ENCODE measurements around the gene FTCD. TPM values are rescaled to one million over a fixed set of nuclear protein-coding genes. Genes with fewer than 3 reads are reported as not detected.

The FTCD gene
- total RNA-seq, 2 experiments from 2014 or later: 0.37 to 0.50 TPM

GRCh38 chr21:46160657-46160906, 5.2 kb upstream of the FTCD start:
- Mint-ChIP-seq H3K4me1 (ENCODE audit: low read depth) (no peaks in the 10 kb centered on the region), H3K36me3 (ENCODE audit: low read depth) (peaks cover 2% of the 10 kb centered on the region), H3K27me3 (ENCODE audit: low read depth) (no peaks in the 10 kb centered on the region), H3K4me3 (no peak overlapping the region), H3K27ac (no peak overlapping the region), H3K9me3 (ENCODE audit: insufficient read depth) (no peaks in the 10 kb centered on the region)
- CTCF ChIA-PET: interaction anchor here (1.3 kb wide), 1 partner anchor 17 kb away, joined by 5 read pairs; no protein-coding TSS in a partner anchor
- POLR2A ChIA-PET: no interaction called here
- DNase-seq (no peak), ATAC-seq (peak; percentile 14)

GRCh38 chr21:46159841-46160656, 4.7 kb upstream of the FTCD start:
- peaks cover 2% of the 10 kb centered on the region for H3K36me3 Mint-ChIP-seq (ENCODE audit: low read depth)
- ATAC-seq (peak; percentile 50), DNase-seq (no peak)
- no peak overlapping the region for H3K27ac Mint-ChIP-seq
- POLR2A ChIA-PET: no interaction called here
- H3K27me3 Mint-ChIP-seq (ENCODE audit: low read depth): no peaks in the 10 kb centered on the region
- CTCF ChIA-PET: interaction anchor here (1.3 kb wide), 1 partner anchor 16 kb away, joined by 5 read pairs; no protein-coding TSS in a partner anchor
- no peak overlapping the region for H3K4me3 Mint-ChIP-seq
- H3K4me1 Mint-ChIP-seq (ENCODE audit: low read depth): no peaks in the 10 kb centered on the region
- no peaks in the 10 kb centered on the region for H3K9me3 Mint-ChIP-seq (ENCODE audit: insufficient read depth)

GRCh38 chr21:46159390-46159789, 4.0 kb upstream of the FTCD start:
- Mint-ChIP-seq H3K36me3 (ENCODE audit: low read depth) (peaks cover 2% of the 10 kb centered on the region), H3K9me3 (ENCODE audit: insufficient read depth) (no peaks in the 10 kb centered on the region), H3K4me3 (no peak overlapping the region), H3K4me1 (ENCODE audit: low read depth) (no peaks in the 10 kb centered on the region), H3K27me3 (ENCODE audit: low read depth) (no peaks in the 10 kb centered on the region), H3K27ac (no peak overlapping the region)
- DNase-seq: no peak
- ATAC-seq: no peak
- ChIA-PET POLR2A (no interaction called here), CTCF (interaction anchor here (1.3 kb wide), 1 partner anchor 16 kb away, joined by 5 read pairs; no protein-coding TSS in a partner anchor)

GRCh38 chr21:46158666-46159300, 3.4 kb upstream of the FTCD start:
- H3K27me3 Mint-ChIP-seq (ENCODE audit: low read depth): no peaks in the 10 kb centered on the region
- POLR2A ChIA-PET: no interaction called here
- no peaks in the 10 kb centered on the region for H3K4me1 Mint-ChIP-seq (ENCODE audit: low read depth)
- no peak overlapping the region for H3K27ac Mint-ChIP-seq
- no peak for ATAC-seq
- CTCF ChIA-PET: no interaction called here
- no peak overlapping the region for H3K4me3 Mint-ChIP-seq
- peaks cover 2% of the 10 kb centered on the region for H3K36me3 Mint-ChIP-seq (ENCODE audit: low read depth)
- DNase-seq: no peak
- no peaks in the 10 kb centered on the region for H3K9me3 Mint-ChIP-seq (ENCODE audit: insufficient read depth)

- DNase-seq (no peak), ATAC-seq (no peak)
- H3K27me3 Mint-ChIP-seq (ENCODE audit: low read depth): no peaks in the 10 kb centered on the region
- POLR2A ChIA-PET: no interaction called here
- H3K27ac Mint-ChIP-seq: no peak overlapping the region
- CTCF ChIA-PET: interaction anchor here (1.0 kb wide), 1 partner anchor 15 kb away, joined by 4 read pairs; no protein-coding TSS in a partner anchor
- H3K36me3 Mint-ChIP-seq (ENCODE audit: low read depth): peaks cover 2% of the 10 kb centered on the region
- no peaks in the 10 kb centered on the region for H3K9me3 Mint-ChIP-seq (ENCODE audit: insufficient read depth)
- H3K4me3 Mint-ChIP-seq: no peak overlapping the region
- H3K4me1 Mint-ChIP-seq (ENCODE audit: low read depth): no peaks in the 10 kb centered on the region
Observed at GRCh38 chr21:46157987-46158451, 2.6 kb upstream of the FTCD start.

GRCh38 chr21:46157396-46157986, 2.1 kb upstream of the FTCD start:
- Mint-ChIP-seq H3K9me3 (ENCODE audit: insufficient read depth) (no peaks in the 10 kb centered on the region), H3K27ac (peak overlapping the region; percentile 52), H3K4me3 (no peak overlapping the region), H3K36me3 (ENCODE audit: low read depth) (peaks cover 2% of the 10 kb centered on the region), H3K4me1 (ENCODE audit: low read depth) (no peaks in the 10 kb centered on the region), H3K27me3 (ENCODE audit: low read depth) (no peaks in the 10 kb centered on the region)
- ChIA-PET CTCF (interaction anchor here (1.0 kb wide), 1 partner anchor 14 kb away, joined by 4 read pairs; no protein-coding TSS in a partner anchor), POLR2A (no interaction called here)
- DNase-seq (no peak), ATAC-seq (no peak)

GRCh38 chr21:46156678-46157077, 1.3 kb upstream of the FTCD start:
- ChIA-PET CTCF (no interaction called here), POLR2A (no interaction called here)
- ATAC-seq (no peak), DNase-seq (no peak)
- H3K4me3 Mint-ChIP-seq: no peak overlapping the region
- H3K27ac Mint-ChIP-seq: no peak overlapping the region
- no peaks in the 10 kb centered on the region for H3K27me3 Mint-ChIP-seq (ENCODE audit: low read depth)
- no peaks in the 10 kb centered on the region for H3K9me3 Mint-ChIP-seq (ENCODE audit: insufficient read depth)
- H3K36me3 Mint-ChIP-seq (ENCODE audit: low read depth): no peaks in the 10 kb centered on the region
- no peaks in the 10 kb centered on the region for H3K4me1 Mint-ChIP-seq (ENCODE audit: low read depth)

- ATAC-seq: no peak
- ChIA-PET POLR2A (no interaction called here), CTCF (no interaction called here)
- DNase-seq: no peak
- H3K27ac Mint-ChIP-seq: no peak overlapping the region
- H3K36me3 Mint-ChIP-seq (ENCODE audit: low read depth): no peaks in the 10 kb centered on the region
- H3K4me1 Mint-ChIP-seq (ENCODE audit: low read depth): no peaks in the 10 kb centered on the region
- H3K9me3 Mint-ChIP-seq (ENCODE audit: insufficient read depth): no peaks in the 10 kb centered on the region
- no peaks in the 10 kb centered on the region for H3K27me3 Mint-ChIP-seq (ENCODE audit: low read depth)
- no peak overlapping the region for H3K4me3 Mint-ChIP-seq
Observed at GRCh38 chr21:46156378-46156645, 933 bp upstream of the FTCD start.

- ChIA-PET POLR2A (no interaction called here), CTCF (no interaction called here)
- Mint-ChIP-seq H3K27me3 (ENCODE audit: low read depth) (no peaks in the 10 kb centered on the region), H3K4me3 (no peak overlapping the region), H3K36me3 (ENCODE audit: low read depth) (no peaks in the 10 kb centered on the region), H3K27ac (no peak overlapping the region), H3K9me3 (ENCODE audit: insufficient read depth) (no peaks in the 10 kb centered on the region), H3K4me1 (ENCODE audit: low read depth) (no peaks in the 10 kb centered on the region)
- ATAC-seq: no peak
- no peak for DNase-seq
Observed at GRCh38 chr21:46154955-46155513, 345 bp downstream of the FTCD start.

- H3K27ac Mint-ChIP-seq: no peak overlapping the region
- POLR2A ChIA-PET: no interaction called here
- no peaks in the 10 kb centered on the region for H3K36me3 Mint-ChIP-seq (ENCODE audit: low read depth)
- DNase-seq (no peak), ATAC-seq (no peak)
- H3K4me1 Mint-ChIP-seq (ENCODE audit: low read depth): no peaks in the 10 kb centered on the region
- no peak overlapping the region for H3K4me3 Mint-ChIP-seq
- H3K27me3 Mint-ChIP-seq (ENCODE audit: low read depth): no peaks in the 10 kb centered on the region
- CTCF ChIA-PET: interaction anchor here (2.1 kb wide), 1 partner anchor 11 kb away, joined by 13 read pairs; no protein-coding TSS in a partner anchor
- H3K9me3 Mint-ChIP-seq (ENCODE audit: insufficient read depth): no peaks in the 10 kb centered on the region
Observed at GRCh38 chr21:46154155-46154954, 1.0 kb downstream of the FTCD start.

- Mint-ChIP-seq H3K27me3 (ENCODE audit: low read depth) (no peaks in the 10 kb centered on the region), H3K4me1 (ENCODE audit: low read depth) (no peaks in the 10 kb centered on the region), H3K4me3 (no peak overlapping the region), H3K27ac (no peak overlapping the region), H3K9me3 (ENCODE audit: insufficient read depth) (no peaks in the 10 kb centered on the region), H3K36me3 (ENCODE audit: low read depth) (no peaks in the 10 kb centered on the region)
- ATAC-seq (peak; percentile 56), DNase-seq (peak; percentile 59)
- POLR2A ChIA-PET: interaction anchor here (0.8 kb wide), 1 partner anchor 10 kb away, joined by 3 read pairs; no protein-coding TSS in a partner anchor
- CTCF ChIA-PET: interaction anchor here (0.7 to 2.1 kb wide), 8 partner anchors 8 to 347 kb away, joined by 3 to 13 read pairs (median 4); partner anchors contain the start of gene MCM3AP
Observed at GRCh38 chr21:46153247-46154154, 1.9 kb downstream of the FTCD start.

Data from activated CD8-positive, alpha-beta T cell treated with anti-CD3 and anti-CD28 coated beads, Interleukin-2, amount 10 ng/mL, durations not matched to agents 7 days and 5 days (primary cell).